ENCODE data around the gene STRC.
"Not testable (repeated sequence)": the region's sequence is repeated elsewhere in the genome, so short reads cannot be mapped to it uniquely, and the experiment has no call there.

STRC gene

DNA sequence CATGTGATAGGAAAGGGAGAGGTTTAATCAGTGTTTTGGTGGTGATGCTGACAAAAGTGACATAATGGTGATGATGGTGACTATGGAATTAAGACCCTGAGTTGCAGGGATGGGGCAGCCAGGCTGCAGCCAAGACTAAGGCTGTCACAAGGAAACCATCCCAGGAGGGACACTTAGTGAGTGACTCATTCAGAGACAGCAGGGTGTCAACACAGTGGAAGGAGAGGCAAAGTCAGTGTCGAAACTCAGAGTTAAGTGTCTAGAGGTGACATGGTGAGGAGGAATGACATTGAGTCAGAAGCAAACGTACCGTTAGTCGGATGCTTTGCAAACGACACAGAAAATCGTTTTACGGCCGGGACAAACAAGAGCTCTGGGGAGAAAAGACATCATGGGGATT, 54.8 kb downstream of the STRC start:
- DNase-seq (ENCODE audit: low spot score): not testable (repeated sequence)

DNA sequence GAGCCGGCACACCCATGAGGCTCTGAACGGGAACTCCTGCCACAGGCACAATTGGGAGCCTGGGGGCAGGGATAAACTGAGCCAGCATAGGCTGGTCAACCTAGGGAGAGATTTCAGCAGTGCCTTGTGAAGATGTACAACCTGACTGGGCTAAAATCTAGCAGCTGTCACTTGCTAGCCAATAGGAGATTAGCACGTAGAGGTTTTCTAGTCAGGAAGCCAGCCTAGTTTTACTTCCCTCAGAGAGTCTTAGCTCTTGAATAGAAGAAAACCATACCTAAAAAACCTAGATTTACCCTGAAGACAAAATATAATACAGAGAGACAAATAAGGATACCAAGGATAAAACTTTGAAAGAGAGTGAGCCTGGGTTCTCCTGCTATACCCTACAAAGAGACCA, 55.8 kb downstream of the STRC start:
- not testable (repeated sequence) for DNase-seq (ENCODE audit: low spot score)

DNA sequence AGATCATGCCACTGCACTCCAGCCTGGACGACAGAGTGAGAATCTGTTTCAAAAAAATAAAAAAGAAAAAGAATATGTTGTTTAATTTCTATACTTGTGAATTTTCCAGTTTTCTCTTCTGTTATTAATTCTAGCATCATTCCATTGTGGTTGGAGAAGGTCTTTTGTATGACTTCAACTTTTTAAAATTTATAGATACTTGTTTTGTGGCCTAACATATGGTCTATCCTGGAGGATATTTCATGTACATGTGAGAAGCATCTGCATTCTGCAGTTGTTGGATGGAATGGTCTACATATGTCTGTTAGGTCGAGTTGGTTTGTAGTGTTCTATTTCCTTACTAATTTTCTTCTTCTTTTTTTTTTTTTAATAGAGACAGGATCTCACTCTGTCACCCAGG, 65.6 kb downstream of the STRC start:
- no peak for DNase-seq (ENCODE audit: low spot score)

DNA sequence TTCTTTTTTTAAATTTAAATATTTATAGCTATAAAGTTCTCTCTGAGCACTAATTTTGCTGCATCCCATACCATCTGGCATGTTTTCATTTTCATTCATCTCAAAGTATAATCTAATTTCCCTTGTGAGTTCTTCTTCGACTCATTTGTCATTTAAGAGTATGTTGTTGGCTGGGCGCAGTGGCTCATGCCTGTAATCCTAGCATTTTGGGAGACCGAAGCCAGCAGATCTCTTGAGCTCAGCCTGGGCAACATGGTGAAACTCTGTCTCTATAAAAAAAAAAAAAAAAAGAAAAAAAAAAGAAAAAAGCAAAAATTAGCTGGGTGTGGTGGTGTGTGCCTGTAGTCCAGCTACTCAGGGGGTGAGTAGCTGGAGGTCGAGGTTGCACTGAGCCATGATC, 66.3 kb downstream of the STRC start:
- no peak for DNase-seq (ENCODE audit: low spot score)

DNA sequence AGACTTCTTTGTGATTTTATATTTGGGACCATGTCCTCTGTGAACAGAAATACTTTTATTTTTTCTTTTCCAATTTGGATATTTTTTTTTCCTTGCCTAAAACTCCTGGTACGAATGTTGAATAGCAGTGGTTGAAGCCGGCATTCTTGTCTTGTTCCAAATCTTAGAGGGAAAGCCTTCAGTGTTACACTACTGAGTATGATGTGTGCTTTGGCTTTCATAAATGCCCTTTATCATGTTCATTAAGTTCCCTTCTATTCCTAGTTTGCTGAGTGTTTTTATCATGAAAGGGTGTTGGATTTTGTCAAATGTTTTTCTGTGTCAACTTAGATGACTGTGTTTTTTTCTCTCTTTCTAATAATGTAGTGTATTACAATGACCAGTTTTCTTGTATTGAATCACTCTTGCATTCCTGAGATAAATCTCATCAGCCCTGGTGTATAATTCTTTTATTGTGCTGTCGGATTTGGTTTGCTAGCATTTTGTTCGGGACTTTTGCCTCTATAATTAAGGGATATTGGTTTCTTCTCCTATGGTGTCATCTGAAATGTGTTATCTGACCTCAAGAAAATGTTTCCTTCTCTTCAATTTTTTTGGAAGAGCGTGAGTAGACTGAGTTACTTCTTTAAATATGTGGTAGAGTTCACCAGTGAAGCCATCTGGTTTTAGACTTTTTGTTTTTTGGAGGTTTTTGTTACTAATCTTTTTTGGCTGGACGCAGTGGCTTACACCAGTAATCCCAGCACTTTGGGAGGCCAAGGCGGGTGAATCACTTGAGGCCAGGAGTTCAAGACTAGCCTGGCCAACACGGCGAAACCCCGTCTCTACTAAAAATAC, 67.9 kb downstream of the STRC start:
- peak; percentile 59 for DNase-seq (ENCODE audit: low spot score)
